OCI-LY1 (cell line): ENCODE data around the gene NRK.
"Not testable (repeated sequence)": the region's sequence is repeated elsewhere in the genome, so short reads cannot be mapped to it uniquely, and the experiment has no call there.

ENCODE experiments used
- H2AFZ ChIP-seq: fragments of 200-600 bp; sonication (generic), shearing (Covaris generic); 2 replicates; pipeline ENCODE4 v1.6.0; 2014; ENCODE audit warnings: antibody characterized with exemption, mild to moderate bottlenecking, low read length
- H3F3A ChIP-seq: fragments of 200-600 bp; sonication (generic), shearing (Covaris generic); 2 replicates; pipeline ENCODE4 v1.6.0; 2014; ENCODE audit warnings: mild to moderate bottlenecking, antibody characterized with exemption, low read length, moderate library complexity; ENCODE audit not compliant: insufficient read depth
- H3K27ac ChIP-seq: fragments of 200-600 bp; sonication (generic); 2 replicates; pipeline ENCODE4 v1.5.1; 2014; ENCODE audit warnings: low read length, mixed run types, mild to moderate bottlenecking, low read depth; ENCODE audit not compliant: poor library complexity, severe bottlenecking
- H3K27me3 ChIP-seq: fragments of 200-600 bp; sonication (generic); 2 replicates; pipeline ENCODE4 v1.6.0; 2014; ENCODE audit warnings: antibody characterized with exemption, mild to moderate bottlenecking, low read length, moderate library complexity; ENCODE audit not compliant: insufficient read depth
- H3K36me3 ChIP-seq: fragments of 200-600 bp; sonication (generic); 2 replicates; pipeline ENCODE4 v1.6.1; 2014; ENCODE audit warnings: mild to moderate bottlenecking, antibody characterized with exemption, low read length, moderate library complexity, mixed read lengths; ENCODE audit not compliant: insufficient read depth
- H3K4me1 ChIP-seq: fragments of 200-600 bp; sonication (generic); 2 replicates; pipeline ENCODE4 v1.5.1; 2014; ENCODE audit warnings: mild to moderate bottlenecking, low read length, moderate library complexity; ENCODE audit not compliant: insufficient read depth, severe bottlenecking
- H3K4me2 ChIP-seq: fragments of 200-600 bp; sonication (generic), shearing (Covaris generic); 2 replicates; pipeline ENCODE4 v1.6.1; 2014; ENCODE audit warnings: low read length
- H3K4me3 ChIP-seq: fragments of 200-600 bp; sonication (generic); 2 replicates; pipeline ENCODE4 v1.5.1; 2014; ENCODE audit warnings: low read length, low read depth, mild to moderate bottlenecking, mixed read lengths; ENCODE audit not compliant: poor library complexity, severe bottlenecking
- H3K79me2 ChIP-seq: fragments of 200-600 bp; shearing (Covaris generic); 2 replicates; pipeline ENCODE4 v1.6.1; 2016; ENCODE audit warnings: mixed run types, low read length, mixed read lengths; ENCODE audit not compliant: insufficient read depth
- H3K9ac ChIP-seq: fragments of 200-600 bp; sonication (generic), shearing (Covaris generic); 2 replicates; pipeline ENCODE4 v1.6.1; 2014; ENCODE audit warnings: mild to moderate bottlenecking, low read length, mixed read lengths
- H3K9me2 ChIP-seq: fragments of 200-600 bp; sonication (generic), shearing (Covaris generic); 2 replicates; pipeline ENCODE4 v1.6.1; 2014; ENCODE audit warnings: low read depth, mild to moderate bottlenecking, low read length, mixed read lengths
- H3K9me3 ChIP-seq: fragments of 200-600 bp; shearing (Covaris generic); 2 replicates; pipeline ENCODE4 v1.6.1; 2014; ENCODE audit warnings: low read length, mixed read lengths
- H4K20me1 ChIP-seq: fragments of 200-600 bp; sonication (generic), shearing (Covaris generic); 2 replicates; pipeline ENCODE4 v1.6.0; 2016; ENCODE audit warnings: mild to moderate bottlenecking, low read length; ENCODE audit not compliant: insufficient read depth
- CTCF ChIP-seq: fragments of 200-600 bp; sonication (generic), shearing (Covaris generic); IDR thresholded peaks from 2 replicates; pipeline ENCODE4 v1.5.1; 2017; ENCODE audit warnings: mild to moderate bottlenecking, antibody characterized with exemption, low read length, moderate library complexity, mixed read lengths
- EZH2 ChIP-seq: fragments of 200-600 bp; sonication (generic), shearing (Covaris generic); IDR thresholded peaks from 2 replicates; pipeline ENCODE4 v1.8.0; 2017; ENCODE audit warnings: borderline replicate concordance, mixed run types, mild to moderate bottlenecking, antibody characterized with exemption, low read length, moderate library complexity, mixed read lengths

The NRK gene

GRCh38 chrX:105981772-105982485 lies 159.6 kb downstream of the NRK start:
- H3K9me3 ChIP-seq = no peaks in the 10 kb centered on the region

GRCh38 chrX:105988487-105988886 lies 166.1 kb downstream of the NRK start:
- not testable (repeated sequence) for H3F3A ChIP-seq, H3K27ac ChIP-seq, H3K4me2 ChIP-seq, H3K4me3 ChIP-seq, H3K36me3 ChIP-seq, H3K79me2 ChIP-seq, H3K9ac ChIP-seq, H3K27me3 ChIP-seq, H3K9me3 ChIP-seq, H3K9me2 ChIP-seq, H2AFZ ChIP-seq, H3K4me1 ChIP-seq, H4K20me1 ChIP-seq

More at GRCh38 chrX:105981772-105982485, 159.6 kb downstream of the NRK start:
- Histone ChIP-seq H3K4me1 (no peaks in the 10 kb centered on the region), H3K9me2 (no peaks in the 10 kb centered on the region), H3K27me3 (no peaks in the 10 kb centered on the region), H3K4me2 (no peak overlapping the region), H3K9ac (no peak overlapping the region), H3K4me3 (no peak overlapping the region), H3K79me2 (no peaks in the 10 kb centered on the region), H3K27ac (no peak overlapping the region), H4K20me1 (no peaks in the 10 kb centered on the region), H2AFZ (no peak overlapping the region), H3K36me3 (no peaks in the 10 kb centered on the region), H3F3A (no peaks in the 10 kb centered on the region)
- TF ChIP-seq CTCF (no peak), EZH2 (no peak)

DNA sequence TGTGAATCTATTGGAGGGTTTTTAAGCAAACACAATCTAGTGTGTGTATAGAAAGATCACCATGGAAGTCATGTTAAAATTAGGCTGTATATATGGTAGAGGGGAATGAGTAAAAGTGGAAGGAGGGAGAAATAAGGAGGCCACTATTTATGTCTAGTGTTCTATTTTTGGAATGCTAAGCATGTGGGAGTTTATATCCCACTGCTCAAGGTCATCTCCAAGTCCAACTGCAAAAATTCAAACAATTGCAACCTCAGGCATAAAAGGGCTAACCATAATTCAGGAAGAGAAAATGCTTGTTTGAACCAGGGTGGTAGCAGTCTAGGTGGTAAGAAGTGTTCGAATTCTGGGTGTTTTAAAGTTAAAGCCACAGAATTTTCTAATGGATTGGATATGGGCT lies 177.0 kb downstream of the NRK start:
- TF ChIP-seq CTCF (no peak), EZH2 (no peak)
- Histone ChIP-seq H3K36me3 (no peaks in the 10 kb centered on the region), H3K27me3 (no peaks in the 10 kb centered on the region), H3K9ac (no peak overlapping the region), H3K27ac (no peak overlapping the region), H3F3A (no peaks in the 10 kb centered on the region), H3K9me2 (no peaks in the 10 kb centered on the region), H3K4me3 (no peak overlapping the region), H2AFZ (no peak overlapping the region), H4K20me1 (no peaks in the 10 kb centered on the region), H3K79me2 (no peaks in the 10 kb centered on the region), H3K4me2 (no peak overlapping the region), H3K9me3 (no peaks in the 10 kb centered on the region), H3K4me1 (no peaks in the 10 kb centered on the region)

- Histone ChIP-seq H2AFZ (no peak overlapping the region), H3K4me2 (no peak overlapping the region), H3K9me3 (no peaks in the 10 kb centered on the region), H3K9me2 (no peaks in the 10 kb centered on the region), H3F3A (no peaks in the 10 kb centered on the region), H3K79me2 (no peaks in the 10 kb centered on the region), H3K27ac (no peak overlapping the region), H3K9ac (no peak overlapping the region), H3K27me3 (no peaks in the 10 kb centered on the region), H3K36me3 (no peaks in the 10 kb centered on the region), H3K4me3 (no peak overlapping the region), H3K4me1 (no peaks in the 10 kb centered on the region), H4K20me1 (no peaks in the 10 kb centered on the region)
- TF ChIP-seq EZH2 (no peak), CTCF (no peak)
Measured at GRCh38 chrX:106000203-106000602, 177.9 kb downstream of the NRK start.

- not testable (repeated sequence) for H3K4me1 ChIP-seq
Measured at GRCh38 chrX:106000609-106001008, 178.3 kb downstream of the NRK start.

More at GRCh38 chrX:106000609-106001008, 178.3 kb downstream of the NRK start:
- H3K4me2 ChIP-seq, H2AFZ ChIP-seq, H3K9me2 ChIP-seq, H3K4me3 ChIP-seq, H3F3A ChIP-seq, H3K27ac ChIP-seq, H4K20me1 ChIP-seq, H3K9me3 ChIP-seq, H3K36me3 ChIP-seq, H3K9ac ChIP-seq, H3K79me2 ChIP-seq, H3K27me3 ChIP-seq: not testable (repeated sequence)
